NT2/D1 (cell line): ENCODE measurements around the gene IPMK.

Source experiments
- YY1 ChIP-seq: IDR thresholded peaks from 2 replicates; pipeline ENCODE4 v1.6.1; 2011; ENCODE audit not compliant: insufficient read length, insufficient read depth
- ZNF274 ChIP-seq: IDR thresholded peaks from 2 replicates; pipeline ENCODE4 v1.6.1; 2011; ENCODE audit warnings: mild to moderate bottlenecking, low read depth, low read length

DNA sequence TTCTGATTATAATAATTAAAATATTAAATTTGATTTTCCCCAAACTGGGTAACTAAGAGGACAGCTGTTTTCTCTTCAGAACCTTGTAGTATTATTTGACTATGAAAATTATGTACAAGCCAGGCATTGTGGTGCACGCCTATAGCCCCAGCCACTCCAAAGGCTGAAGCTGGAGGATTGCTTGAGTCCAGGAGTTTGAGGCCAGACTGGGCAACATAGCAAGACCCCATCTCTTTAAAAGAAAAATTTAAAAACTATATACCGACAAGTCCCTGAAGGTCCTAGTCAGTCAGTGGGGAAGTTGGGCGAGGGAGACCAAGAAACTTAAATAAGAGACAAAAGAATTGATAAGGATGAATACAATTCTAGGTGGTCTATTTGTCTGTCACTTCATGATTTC lies 40.0 kb upstream of the IPMK start:
- TF ChIP-seq ZNF274 = no peak
- TF ChIP-seq YY1 = no peak
